Retinal pigment epithelial cell (primary cell): Measurements from ENCODE around the gene ELL2.

Source experiments
- DNase-seq: peaks from one replicate; pipeline ENCODE4 v3.0.0-alpha.2; 2010; ENCODE audit warnings: low read depth
- H3K4me3 ChIP-seq: 2 replicates; pipeline ENCODE4 v1.5.1; 2011; ENCODE audit warnings: mild to moderate bottlenecking, low read length, control low read depth, moderate library complexity
- TF ChIP-seq, protein P1 (sequence below): conservative IDR thresholded peaks from 2 replicates; pipeline ENCODE4 v1.5.1; 2011; ENCODE audit warnings: low read depth, low read length, control low read depth, inconsistent platforms

Gene ELL2

DNA sequence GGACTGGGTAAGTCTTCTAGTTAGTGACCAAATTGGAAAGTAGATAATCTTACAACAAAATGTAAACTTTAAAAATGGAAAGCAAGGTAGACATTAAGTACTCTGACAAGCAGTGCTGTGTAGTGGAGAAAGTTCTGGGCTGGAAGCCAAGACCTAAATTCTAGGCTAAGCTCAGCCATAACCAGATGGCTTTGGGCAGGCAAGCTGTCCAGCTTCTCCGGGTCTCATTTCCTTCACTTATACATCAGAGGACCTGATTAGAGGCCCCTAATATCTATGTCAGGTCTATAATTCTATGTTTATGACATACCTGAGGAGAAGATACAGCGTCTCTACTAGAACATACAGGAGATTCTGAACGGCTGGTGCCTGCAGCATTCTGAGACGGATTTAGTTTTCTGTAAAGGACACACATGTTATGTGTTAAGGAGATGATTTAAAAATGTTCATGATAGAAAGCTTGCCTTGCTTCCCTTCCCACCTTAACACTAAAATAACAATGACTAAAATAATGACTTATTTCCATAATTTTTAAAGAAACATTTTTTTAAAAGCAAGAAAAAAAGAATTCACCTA lies 61.2 kb downstream of the ELL2 start:
- TF ChIP-seq, protein P1, sequence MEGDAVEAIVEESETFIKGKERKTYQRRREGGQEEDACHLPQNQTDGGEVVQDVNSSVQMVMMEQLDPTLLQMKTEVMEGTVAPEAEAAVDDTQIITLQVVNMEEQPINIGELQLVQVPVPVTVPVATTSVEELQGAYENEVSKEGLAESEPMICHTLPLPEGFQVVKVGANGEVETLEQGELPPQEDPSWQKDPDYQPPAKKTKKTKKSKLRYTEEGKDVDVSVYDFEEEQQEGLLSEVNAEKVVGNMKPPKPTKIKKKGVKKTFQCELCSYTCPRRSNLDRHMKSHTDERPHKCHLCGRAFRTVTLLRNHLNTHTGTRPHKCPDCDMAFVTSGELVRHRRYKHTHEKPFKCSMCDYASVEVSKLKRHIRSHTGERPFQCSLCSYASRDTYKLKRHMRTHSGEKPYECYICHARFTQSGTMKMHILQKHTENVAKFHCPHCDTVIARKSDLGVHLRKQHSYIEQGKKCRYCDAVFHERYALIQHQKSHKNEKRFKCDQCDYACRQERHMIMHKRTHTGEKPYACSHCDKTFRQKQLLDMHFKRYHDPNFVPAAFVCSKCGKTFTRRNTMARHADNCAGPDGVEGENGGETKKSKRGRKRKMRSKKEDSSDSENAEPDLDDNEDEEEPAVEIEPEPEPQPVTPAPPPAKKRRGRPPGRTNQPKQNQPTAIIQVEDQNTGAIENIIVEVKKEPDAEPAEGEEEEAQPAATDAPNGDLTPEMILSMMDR = no peak
- H3K4me3 ChIP-seq = no peak overlapping the region
- peak; percentile 69 for DNase-seq

DNA sequence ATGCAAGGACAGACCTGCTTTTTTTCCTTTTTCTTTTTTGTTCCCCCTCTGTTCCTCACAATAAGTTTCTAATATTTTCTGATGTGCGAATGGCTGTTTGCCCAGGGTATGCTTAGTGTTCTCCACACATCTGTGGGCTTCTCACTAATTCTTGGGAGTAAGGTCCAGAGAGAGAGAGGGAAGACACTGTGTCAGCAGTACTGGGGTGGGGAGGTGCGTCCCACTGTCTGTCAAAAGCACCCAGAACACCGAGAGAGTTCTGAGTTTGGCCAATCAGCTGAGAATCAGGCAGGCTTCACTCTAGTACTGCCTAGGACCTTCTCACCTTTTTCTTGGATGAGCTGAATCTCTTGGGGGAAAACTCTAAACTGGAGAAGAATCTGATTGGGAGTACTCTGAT lies 61.8 kb downstream of the ELL2 start:
- no peak overlapping the region for H3K4me3 ChIP-seq
- TF ChIP-seq, protein P1 = no peak
- DNase-seq = no peak

DNA sequence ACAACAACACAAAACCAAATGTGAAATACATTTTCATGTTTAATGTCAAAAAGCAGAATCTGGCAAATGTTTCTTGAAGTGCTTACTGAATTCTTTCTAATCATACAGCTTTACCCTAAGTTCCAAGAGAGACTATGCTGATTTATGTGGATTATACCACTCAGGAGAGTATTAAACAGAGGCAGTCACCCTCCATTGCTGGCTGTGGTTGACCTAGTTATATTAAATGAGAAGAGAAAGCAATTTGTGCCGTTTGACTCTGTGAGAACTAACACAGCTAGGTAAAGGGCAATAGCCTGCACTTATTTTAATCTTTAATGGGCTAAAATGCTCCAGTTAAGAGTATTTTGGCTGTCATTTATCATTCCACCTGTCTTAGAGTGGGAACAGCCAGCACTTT lies 62.6 kb downstream of the ELL2 start:
- H3K4me3 ChIP-seq = no peak overlapping the region
- TF ChIP-seq, protein P1 = no peak
- no peak for DNase-seq

DNA sequence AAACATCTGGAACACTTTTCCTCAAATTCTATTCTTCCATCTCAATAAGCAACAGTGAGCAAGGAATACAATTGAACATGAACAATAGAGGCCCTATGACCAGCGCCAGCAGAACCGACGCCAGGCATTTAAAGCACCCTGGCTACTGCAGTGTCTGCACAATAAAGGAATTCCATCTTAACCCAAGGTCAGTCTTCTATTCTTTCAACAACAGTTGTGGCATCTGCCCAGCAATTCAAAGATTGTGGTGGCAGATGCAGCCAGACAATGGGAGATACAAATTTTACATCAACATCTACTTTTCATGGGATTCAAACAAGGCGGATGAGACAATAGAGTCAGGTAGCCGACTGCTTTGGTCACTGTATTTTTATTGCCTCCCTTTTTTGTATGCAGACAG lies 65.9 kb downstream of the ELL2 start:
- no peak for DNase-seq
- TF ChIP-seq, protein P1 = no peak
- H3K4me3 ChIP-seq = no peak overlapping the region

DNA sequence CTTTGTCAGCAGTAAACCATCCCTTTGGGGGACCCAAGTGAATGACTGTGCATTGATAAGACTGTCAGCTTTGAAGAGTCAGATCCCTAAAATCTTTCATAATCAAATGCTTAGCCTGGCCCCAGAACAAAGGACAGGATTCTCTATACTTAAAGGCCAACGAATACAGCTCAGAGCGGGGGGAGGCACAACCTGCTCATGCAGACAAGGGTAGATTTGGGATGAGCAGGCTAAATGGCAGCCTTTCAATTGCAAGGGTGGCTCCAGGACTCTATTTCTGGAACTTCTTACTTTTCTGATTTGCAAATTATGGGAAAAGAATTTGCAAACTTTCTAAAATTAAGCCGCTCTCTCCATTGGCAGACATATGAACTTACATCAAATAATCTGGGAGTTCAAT lies 66.4 kb downstream of the ELL2 start:
- no peak overlapping the region for H3K4me3 ChIP-seq
- TF ChIP-seq, protein P1 = no peak
- DNase-seq = no peak

DNA sequence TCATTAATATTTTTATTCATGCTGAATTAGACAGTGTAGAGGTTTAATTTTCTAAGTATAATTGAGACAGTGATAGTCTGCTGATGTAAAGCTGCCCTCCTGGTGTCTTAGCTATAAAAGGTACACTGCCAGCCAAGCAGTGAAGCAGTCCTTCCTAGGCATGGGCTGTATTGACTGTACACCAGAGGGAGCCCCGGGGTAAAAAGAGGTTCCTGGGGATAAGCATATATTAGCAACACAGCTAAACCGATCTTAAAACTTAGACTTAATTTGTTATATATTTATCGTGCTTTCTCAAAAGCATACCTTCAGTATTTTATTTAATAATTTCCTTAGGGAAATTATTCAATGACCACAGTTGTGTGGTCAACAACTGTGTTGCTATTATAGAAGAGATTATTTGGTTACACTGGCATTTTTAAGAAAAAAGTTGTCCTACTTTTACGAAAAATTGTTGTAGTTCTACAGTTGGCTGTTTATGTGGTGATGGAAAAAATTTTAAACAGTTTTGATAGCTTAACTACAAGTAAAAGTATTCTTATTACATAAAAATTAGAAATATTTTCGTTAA lies 68.8 kb downstream of the ELL2 start:
- TF ChIP-seq, protein P1 = peak; percentile 69
- DNase-seq = no peak

DNA sequence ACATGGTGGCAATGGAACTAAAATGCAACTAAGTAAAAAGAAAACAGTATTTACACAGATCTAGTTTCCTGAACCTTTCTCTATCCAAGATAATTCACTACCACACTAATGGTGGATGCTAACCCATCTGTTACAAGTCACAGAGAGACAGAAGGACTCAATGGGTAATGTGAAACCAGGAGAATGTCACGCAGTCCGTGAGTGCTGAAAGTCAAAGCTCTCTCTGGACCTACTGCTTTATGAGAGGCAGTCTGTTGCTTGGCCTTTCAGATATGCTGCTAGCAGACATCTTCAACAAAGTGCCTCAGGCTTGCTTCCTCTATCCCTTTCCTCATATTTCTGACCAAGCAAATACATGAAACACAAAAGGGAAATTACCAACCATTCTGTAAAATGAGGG lies 70.2 kb downstream of the ELL2 start:
- no peak for DNase-seq
- H3K4me3 ChIP-seq = no peak overlapping the region
- TF ChIP-seq, protein P1 = no peak

More for the DNA sequence above, 68.8 kb downstream of the ELL2 start:
- no peak overlapping the region for H3K4me3 ChIP-seq
